ENCODE data around the gene COL5A1.

The COL5A1 gene

DNA sequence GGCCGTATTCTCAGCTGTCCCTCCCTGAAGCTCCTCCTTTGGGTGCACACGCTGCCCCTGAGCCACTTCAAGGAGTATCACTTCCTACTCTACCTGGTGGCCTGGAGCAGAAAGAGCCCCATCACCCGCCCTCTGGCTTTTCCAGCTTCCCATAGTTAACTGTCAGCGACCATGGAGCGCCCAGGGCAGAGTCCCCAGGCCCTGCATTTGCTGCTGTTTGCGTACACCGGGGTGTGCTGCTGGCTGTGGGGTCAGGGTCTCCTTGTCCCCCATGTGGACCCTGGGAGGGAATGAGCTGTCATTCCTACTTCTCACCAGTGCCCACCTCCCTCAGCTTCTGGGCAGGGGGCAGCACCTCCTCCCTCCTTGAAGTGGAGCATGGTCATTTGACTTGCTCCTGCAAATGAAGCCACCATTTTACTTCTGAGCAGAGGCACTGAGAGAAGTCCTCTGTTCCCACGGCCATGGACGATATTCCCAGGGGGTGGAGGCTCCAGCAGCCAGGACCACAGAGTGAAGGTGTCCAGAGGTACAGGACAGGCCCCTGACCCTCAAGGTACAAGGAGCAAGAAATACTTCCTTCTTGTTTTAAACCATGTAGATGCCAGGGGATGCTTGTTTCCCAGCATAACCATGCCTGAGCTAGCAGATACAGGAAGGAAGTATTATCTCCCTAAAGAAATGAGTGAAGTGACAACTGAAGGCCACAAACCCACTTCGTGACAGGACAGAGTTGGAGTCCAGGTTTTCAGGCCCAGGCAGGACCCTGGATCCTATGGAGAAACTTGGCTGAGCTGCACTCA lies 40.6 kb upstream of the COL5A1 start:
- Histone ChIP-seq H3K4me3 (ENCODE audit: low read length) (no peak overlapping the region), H3K9ac (ENCODE audit: low read length) (no peak overlapping the region)

DNA sequence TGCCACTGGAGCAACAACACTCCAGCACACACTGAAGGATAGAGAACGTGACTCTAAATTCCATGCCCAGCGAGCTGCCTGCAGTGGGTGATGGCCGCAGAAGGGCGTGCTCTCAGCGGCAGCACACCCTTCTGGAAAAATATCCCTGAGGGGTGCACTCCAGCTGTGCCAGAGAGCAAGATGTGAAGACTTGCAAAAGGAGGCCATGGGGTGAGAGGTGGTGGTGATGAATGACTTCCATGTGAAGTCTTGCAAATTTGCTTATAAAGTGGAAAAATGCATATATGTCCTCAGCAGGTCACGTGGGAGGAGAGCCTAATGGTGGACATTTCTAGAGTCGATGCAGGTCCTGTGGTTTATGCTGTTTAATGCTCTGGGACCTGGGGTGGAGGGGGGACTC lies 39.8 kb upstream of the COL5A1 start:
- Histone ChIP-seq H3K4me1 (ENCODE audit: control insufficient read depth, insufficient read depth, low read length) (peaks cover 4% of the 10 kb centered on the region), H3K27ac (ENCODE audit: low read depth, low read length) (no peak overlapping the region)

More for the DNA sequence above, 40.6 kb upstream of the COL5A1 start:
- Histone ChIP-seq H3K27ac (ENCODE audit: low read depth, low read length) (no peak overlapping the region), H3K36me3 (ENCODE audit: control insufficient read depth, insufficient read depth, low read length) (no peaks in the 10 kb centered on the region), H3K4me1 (ENCODE audit: control insufficient read depth, insufficient read depth, low read length) (peaks cover 4% of the 10 kb centered on the region), H3K27me3 (ENCODE audit: control insufficient read depth, insufficient read depth, low read length) (no peaks in the 10 kb centered on the region)

DNA sequence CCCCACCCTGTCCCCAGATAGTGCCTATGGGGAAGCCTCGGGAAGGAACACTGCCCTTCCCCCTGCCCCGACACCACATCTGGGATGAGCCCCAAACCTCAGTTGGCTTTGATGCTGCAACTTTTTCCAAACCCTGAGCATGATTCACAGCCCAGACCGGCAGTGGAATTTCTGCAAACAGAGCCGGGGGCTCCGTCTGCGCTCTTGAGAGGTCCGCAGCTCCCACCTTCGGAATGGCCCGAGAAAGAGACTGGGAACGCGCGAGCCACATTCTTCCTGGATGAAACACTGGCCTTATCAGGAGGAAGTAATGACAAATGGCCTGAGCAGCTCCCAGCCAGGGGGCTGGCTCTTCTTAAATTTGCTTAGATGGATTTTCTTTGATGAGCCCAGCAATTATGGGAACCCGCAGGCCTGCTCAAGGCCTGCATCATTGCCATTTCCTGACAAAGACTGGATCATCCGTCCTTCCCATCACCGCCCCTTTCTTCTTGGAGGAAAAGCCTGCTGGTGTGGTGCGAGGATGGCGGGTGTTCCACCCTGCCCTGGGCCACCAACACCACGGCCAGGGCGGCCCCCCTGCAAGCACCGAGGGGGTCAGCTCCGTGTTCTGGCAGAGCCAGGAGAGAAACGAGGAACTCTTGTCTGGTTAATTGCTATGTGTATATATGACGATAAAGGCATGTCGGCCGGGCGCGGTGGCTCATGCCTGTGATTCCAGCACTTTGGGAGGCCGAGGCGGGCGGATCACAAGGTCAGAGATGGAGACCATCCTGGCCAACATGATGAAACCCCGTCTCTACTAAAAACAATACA lies 38.8 kb upstream of the COL5A1 start:
- no peaks in the 10 kb centered on the region for H3K36me3 ChIP-seq (ENCODE audit: control insufficient read depth, insufficient read depth, low read length)
- H3K4me3 ChIP-seq (ENCODE audit: low read length) = no peak overlapping the region
- peak overlapping the region; percentile 14 for H3K27ac ChIP-seq (ENCODE audit: low read depth, low read length)
- H3K9ac ChIP-seq (ENCODE audit: low read length) = no peak overlapping the region
- no peaks in the 10 kb centered on the region for H3K27me3 ChIP-seq (ENCODE audit: control insufficient read depth, insufficient read depth, low read length)
- H3K4me1 ChIP-seq (ENCODE audit: control insufficient read depth, insufficient read depth, low read length) = peaks cover 4% of the 10 kb centered on the region

More for the DNA sequence above, 39.8 kb upstream of the COL5A1 start:
- Histone ChIP-seq H3K36me3 (ENCODE audit: control insufficient read depth, insufficient read depth, low read length) (no peaks in the 10 kb centered on the region), H3K9ac (ENCODE audit: low read length) (no peak overlapping the region), H3K4me3 (ENCODE audit: low read length) (no peak overlapping the region), H3K27me3 (ENCODE audit: control insufficient read depth, insufficient read depth, low read length) (no peaks in the 10 kb centered on the region)

DNA sequence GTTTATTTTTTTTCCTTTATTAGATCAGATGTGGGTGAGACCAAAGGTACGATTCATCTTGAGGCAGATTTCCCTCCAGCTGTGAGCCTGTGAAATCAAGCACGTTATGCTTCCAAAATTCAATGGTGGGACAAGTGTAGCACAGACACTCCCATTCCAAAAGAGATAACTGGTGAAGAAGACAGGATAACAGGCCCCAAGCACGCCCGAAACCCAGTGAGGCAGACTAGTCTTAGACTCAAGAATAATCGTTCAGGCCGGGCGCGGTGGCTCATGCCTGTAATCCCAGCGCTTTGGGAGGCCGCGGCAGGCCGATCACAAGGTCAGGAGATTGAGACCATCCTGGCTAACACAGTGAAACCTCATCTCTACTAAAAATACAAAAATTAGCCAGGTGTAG lies 36.8 kb upstream of the COL5A1 start:
- Histone ChIP-seq H3K9ac (ENCODE audit: low read length) (no peak overlapping the region), H3K27ac (ENCODE audit: low read depth, low read length) (no peak overlapping the region), H3K36me3 (ENCODE audit: control insufficient read depth, insufficient read depth, low read length) (no peaks in the 10 kb centered on the region), H3K4me3 (ENCODE audit: low read length) (no peak overlapping the region), H3K27me3 (ENCODE audit: control insufficient read depth, insufficient read depth, low read length) (no peaks in the 10 kb centered on the region), H3K4me1 (ENCODE audit: control insufficient read depth, insufficient read depth, low read length) (peaks cover 4% of the 10 kb centered on the region)

DNA sequence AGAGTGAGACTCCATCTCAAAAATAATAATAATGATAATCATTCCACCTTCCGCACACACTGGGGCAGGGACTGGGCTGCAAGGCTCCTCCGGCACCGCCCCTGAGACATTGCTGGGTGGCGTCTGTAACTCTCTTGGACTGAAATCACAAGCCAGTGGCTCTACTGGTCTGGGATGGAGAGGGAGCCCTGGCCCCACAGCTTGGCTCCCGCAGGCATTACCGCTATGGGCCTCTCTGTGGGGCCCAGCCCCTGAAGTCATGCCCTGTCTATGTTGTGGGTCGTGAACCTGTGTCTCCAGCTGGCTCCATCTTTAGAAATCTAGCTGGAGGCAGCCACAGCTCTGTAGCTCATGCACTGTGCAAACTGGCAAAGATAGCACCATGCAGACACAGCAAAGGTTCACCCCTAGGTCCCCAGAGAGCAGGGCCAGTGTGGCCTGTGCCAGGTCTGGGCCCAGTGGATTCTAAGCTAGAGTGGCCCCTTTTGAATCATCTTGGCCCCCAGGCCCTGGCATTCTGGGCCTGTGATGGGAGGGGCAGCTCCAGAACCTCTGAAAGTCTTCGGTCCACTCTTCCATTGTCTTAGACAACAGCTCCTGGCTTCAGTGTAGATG lies 36.1 kb upstream of the COL5A1 start:
- Histone ChIP-seq H3K36me3 (ENCODE audit: control insufficient read depth, insufficient read depth, low read length) (no peaks in the 10 kb centered on the region), H3K4me1 (ENCODE audit: control insufficient read depth, insufficient read depth, low read length) (peaks cover 4% of the 10 kb centered on the region), H3K4me3 (ENCODE audit: low read length) (no peak overlapping the region), H3K9ac (ENCODE audit: low read length) (no peak overlapping the region), H3K27me3 (ENCODE audit: control insufficient read depth, insufficient read depth, low read length) (no peaks in the 10 kb centered on the region), H3K27ac (ENCODE audit: low read depth, low read length) (peak overlapping the region; percentile 30)

DNA sequence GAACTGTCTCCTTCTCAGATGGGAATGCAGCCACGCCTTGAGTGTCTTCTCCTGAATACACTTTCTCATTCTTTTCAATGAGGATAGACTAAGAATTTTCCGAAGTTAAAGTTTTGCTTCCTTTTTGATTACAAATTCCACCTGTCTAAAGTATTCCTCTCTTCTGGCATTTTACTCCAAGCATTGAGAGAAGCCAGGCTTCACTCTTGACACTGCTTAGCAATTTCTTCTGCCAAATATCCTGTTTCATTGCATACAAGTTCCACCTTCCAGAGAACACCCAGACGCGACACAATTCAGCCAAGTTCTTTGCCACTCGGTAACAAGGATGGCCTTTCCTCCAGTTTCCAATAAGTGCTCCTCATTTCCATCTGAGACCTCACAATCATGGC lies 35.6 kb upstream of the COL5A1 start:
- Histone ChIP-seq H3K9ac (ENCODE audit: low read length) (no peak overlapping the region), H3K36me3 (ENCODE audit: control insufficient read depth, insufficient read depth, low read length) (no peaks in the 10 kb centered on the region), H3K27me3 (ENCODE audit: control insufficient read depth, insufficient read depth, low read length) (no peaks in the 10 kb centered on the region), H3K4me3 (ENCODE audit: low read length) (no peak overlapping the region), H3K4me1 (ENCODE audit: control insufficient read depth, insufficient read depth, low read length) (peaks cover 4% of the 10 kb centered on the region), H3K27ac (ENCODE audit: low read depth, low read length) (peak overlapping the region; percentile 30)

DNA sequence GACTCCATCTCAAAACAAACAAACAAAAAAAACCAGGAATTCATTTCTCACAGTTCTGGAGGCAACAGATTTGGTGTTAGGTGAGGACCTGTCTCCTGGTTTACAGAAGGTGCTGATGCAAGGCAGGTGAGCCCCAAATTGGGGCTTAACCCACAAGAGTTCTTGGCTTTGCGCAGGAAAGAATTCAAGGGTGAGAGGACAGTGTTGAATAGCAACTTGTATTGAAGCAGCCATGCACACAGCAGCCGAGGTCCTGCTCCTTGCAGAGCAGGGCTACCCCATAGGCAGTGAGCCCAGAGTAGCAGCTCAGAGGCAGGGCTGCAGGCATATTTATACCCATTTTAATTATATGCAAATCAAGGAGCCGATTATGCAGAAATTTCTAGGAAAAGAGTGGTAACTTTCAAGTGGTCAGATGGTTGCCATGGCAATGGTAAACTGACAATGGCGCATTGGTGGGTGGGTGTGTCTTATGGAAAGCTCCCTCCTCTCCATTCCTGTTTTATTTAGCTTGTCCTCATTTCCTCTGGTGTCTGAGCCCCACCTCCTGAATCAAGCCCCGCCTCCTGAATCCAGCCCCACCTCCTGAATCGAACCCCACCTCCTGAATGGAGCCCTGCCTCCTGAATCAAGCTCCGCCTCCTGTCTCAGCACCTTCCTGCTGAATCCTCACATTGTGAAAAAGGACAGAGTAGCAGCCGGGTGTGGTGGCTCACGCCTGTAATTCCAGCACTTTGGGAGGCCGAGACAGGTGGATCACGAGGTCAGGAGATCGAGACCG lies 34.5 kb upstream of the COL5A1 start:
- no peak overlapping the region for H3K9ac ChIP-seq (ENCODE audit: low read length)
- H3K27ac ChIP-seq (ENCODE audit: low read depth, low read length) = no peak overlapping the region
- peaks cover 4% of the 10 kb centered on the region for H3K4me1 ChIP-seq (ENCODE audit: control insufficient read depth, insufficient read depth, low read length)
- H3K4me3 ChIP-seq (ENCODE audit: low read length) = no peak overlapping the region
- H3K27me3 ChIP-seq (ENCODE audit: control insufficient read depth, insufficient read depth, low read length) = no peaks in the 10 kb centered on the region
- H3K36me3 ChIP-seq (ENCODE audit: control insufficient read depth, insufficient read depth, low read length) = no peaks in the 10 kb centered on the region

DNA sequence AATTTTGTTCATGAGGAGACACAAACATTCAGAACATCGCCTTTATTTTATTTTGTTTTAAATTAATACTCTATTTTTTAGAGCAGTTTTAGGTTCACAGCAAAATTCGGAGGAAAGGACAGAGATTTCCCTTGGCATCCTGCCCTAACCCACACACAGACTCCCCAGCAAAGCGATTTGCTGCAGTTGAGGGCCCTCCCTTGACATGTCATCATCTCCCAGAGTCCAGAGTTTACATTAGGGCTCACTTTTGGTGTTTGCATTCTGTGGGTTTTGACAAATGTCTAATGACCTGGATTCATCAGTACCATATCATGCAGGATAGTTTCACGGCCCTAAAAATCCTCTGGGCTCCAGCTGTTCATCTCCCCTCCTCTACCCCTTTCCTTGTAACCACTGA lies 33.6 kb upstream of the COL5A1 start:
- no peak overlapping the region for H3K4me3 ChIP-seq (ENCODE audit: low read length)
- H3K4me1 ChIP-seq (ENCODE audit: control insufficient read depth, insufficient read depth, low read length) = peaks cover 4% of the 10 kb centered on the region
- H3K9ac ChIP-seq (ENCODE audit: low read length) = no peak overlapping the region
- H3K27ac ChIP-seq (ENCODE audit: low read depth, low read length) = no peak overlapping the region
- no peaks in the 10 kb centered on the region for H3K27me3 ChIP-seq (ENCODE audit: control insufficient read depth, insufficient read depth, low read length)
- no peaks in the 10 kb centered on the region for H3K36me3 ChIP-seq (ENCODE audit: control insufficient read depth, insufficient read depth, low read length)

DNA sequence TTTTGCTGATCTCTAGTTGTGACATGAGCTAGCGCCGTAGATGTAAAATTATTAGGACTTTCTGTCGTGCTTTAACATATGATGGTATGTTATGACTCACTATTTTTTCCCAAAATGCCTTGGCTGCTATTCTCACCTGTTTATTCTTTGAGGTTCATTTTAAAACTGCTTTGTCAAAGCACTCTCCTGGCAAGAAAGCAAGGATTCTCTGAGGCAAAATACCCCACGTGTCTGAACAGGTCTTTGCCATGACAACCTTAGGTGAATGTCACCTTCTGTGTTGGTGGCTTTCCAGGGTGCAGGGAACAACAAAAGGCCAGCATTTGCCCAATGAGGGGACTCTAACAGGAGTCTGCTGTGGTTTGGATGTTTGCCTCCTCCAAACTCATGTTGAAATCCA lies 30.6 kb upstream of the COL5A1 start:
- no peaks in the 10 kb centered on the region for H3K27me3 ChIP-seq (ENCODE audit: control insufficient read depth, insufficient read depth, low read length)
- no peak overlapping the region for H3K27ac ChIP-seq (ENCODE audit: low read depth, low read length)
- no peak overlapping the region for H3K9ac ChIP-seq (ENCODE audit: low read length)
- no peak overlapping the region for H3K4me3 ChIP-seq (ENCODE audit: low read length)
- H3K4me1 ChIP-seq (ENCODE audit: control insufficient read depth, insufficient read depth, low read length) = no peaks in the 10 kb centered on the region
- no peaks in the 10 kb centered on the region for H3K36me3 ChIP-seq (ENCODE audit: control insufficient read depth, insufficient read depth, low read length)

DNA sequence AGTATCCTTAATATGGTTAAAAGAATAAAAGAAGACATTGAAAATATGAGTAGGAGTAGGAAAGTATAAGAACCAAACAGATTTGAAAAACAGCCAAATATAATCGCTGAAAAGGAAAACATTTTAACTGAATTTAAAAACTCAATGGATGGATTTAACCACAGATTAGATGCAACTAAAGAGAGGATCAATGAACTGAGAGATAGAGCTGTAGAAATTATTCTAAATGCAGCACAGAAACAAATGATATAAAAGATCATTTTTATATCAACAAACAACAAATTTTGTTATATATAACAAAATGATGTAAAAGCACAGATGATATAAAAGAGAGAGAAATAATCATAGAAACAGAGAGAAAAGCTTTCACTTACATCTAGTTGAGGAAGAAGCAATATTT lies 29.3 kb upstream of the COL5A1 start:
- Histone ChIP-seq H3K27ac (ENCODE audit: low read depth, low read length) (no peak overlapping the region), H3K4me1 (ENCODE audit: control insufficient read depth, insufficient read depth, low read length) (no peaks in the 10 kb centered on the region), H3K4me3 (ENCODE audit: low read length) (no peak overlapping the region), H3K27me3 (ENCODE audit: control insufficient read depth, insufficient read depth, low read length) (no peaks in the 10 kb centered on the region), H3K9ac (ENCODE audit: low read length) (no peak overlapping the region), H3K36me3 (ENCODE audit: control insufficient read depth, insufficient read depth, low read length) (no peaks in the 10 kb centered on the region)

DNA sequence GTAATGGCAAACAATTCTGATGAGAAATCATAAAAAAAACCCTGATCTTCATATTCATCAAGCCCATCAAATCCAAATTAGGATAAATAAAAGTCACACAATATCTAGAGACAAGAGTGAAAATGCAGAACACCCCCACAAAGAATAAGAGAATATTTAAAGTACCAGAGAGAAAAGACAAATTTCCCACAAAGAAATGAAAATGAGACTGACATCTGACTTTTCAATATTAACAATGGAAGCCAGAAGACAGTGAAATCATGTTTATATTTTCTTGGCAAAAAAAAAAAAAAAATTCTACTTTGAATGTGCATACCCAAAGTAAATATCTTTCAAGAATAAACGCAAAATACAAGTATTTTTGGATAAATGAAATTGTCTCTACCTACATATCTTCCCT lies 28.9 kb upstream of the COL5A1 start:
- no peaks in the 10 kb centered on the region for H3K36me3 ChIP-seq (ENCODE audit: control insufficient read depth, insufficient read depth, low read length)
- H3K27ac ChIP-seq (ENCODE audit: low read depth, low read length) = no peak overlapping the region
- no peaks in the 10 kb centered on the region for H3K4me1 ChIP-seq (ENCODE audit: control insufficient read depth, insufficient read depth, low read length)
- no peak overlapping the region for H3K9ac ChIP-seq (ENCODE audit: low read length)
- H3K4me3 ChIP-seq (ENCODE audit: low read length) = no peak overlapping the region
- no peaks in the 10 kb centered on the region for H3K27me3 ChIP-seq (ENCODE audit: control insufficient read depth, insufficient read depth, low read length)

DNA sequence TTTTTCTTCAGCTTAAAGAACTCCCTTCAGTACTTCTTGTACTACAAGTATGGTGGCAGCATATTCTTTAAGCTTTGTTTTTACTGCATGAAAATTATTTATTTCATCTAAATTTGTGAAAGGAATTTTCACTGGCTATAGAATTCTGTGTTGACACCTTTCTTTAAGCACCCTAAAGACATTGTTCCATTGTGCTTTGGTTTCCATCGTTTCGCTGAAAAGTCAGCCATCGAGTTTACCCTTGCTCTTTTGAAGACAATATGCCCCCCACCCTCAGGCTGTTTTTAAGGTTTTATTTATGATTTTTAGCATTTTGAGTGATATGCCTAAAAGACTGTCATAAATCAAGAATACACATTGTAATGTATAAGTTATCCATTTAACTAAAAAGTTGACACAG lies 27.3 kb upstream of the COL5A1 start:
- Histone ChIP-seq H3K9ac (ENCODE audit: low read length) (no peak overlapping the region), H3K4me1 (ENCODE audit: control insufficient read depth, insufficient read depth, low read length) (no peaks in the 10 kb centered on the region)

More for the DNA sequence above, 27.3 kb upstream of the COL5A1 start:
- Histone ChIP-seq H3K4me3 (ENCODE audit: low read length) (no peak overlapping the region), H3K36me3 (ENCODE audit: control insufficient read depth, insufficient read depth, low read length) (no peaks in the 10 kb centered on the region), H3K27ac (ENCODE audit: low read depth, low read length) (no peak overlapping the region), H3K27me3 (ENCODE audit: control insufficient read depth, insufficient read depth, low read length) (no peaks in the 10 kb centered on the region)

All from rectal smooth muscle tissue (tissue), 1 donor.